Lower lobe of right lung (tissue), 2 donors: ENCODE data around the gene TTLL8. TPM values are rescaled to one million over a fixed set of nuclear protein-coding genes. Genes with fewer than 3 reads are reported as not detected.
A peak's percentile ranks its signal among the peaks of the same experiment; 100 is the strongest.

Source experiments
- ATAC-seq, 2 donors: fragments of 200-7000 bp; cut with Tn5 transposase; one replicate each; pipeline ENCODE4 v1.9.1; 2020 to 2022; ENCODE audit warnings: mild to moderate bottlenecking in 2 of 2, moderate library complexity in 2 of 2
- DNase-seq: peaks from one replicate; pipeline ENCODE4 v3.0.0-alpha.2; 2020
- H3K27ac ChIP-seq: fragments of 200-600 bp; one replicate; pipeline ENCODE4 v1.8.0; 2022
- H3K27me3 ChIP-seq: fragments of 200-600 bp; one replicate; pipeline ENCODE4 v1.8.0; 2022; ENCODE audit warnings: low read depth
- H3K36me3 ChIP-seq: fragments of 200-600 bp; one replicate; pipeline ENCODE4 v1.8.0; 2022; ENCODE audit warnings: mild to moderate bottlenecking
- H3K4me1 ChIP-seq: fragments of 200-600 bp; one replicate; pipeline ENCODE4 v1.8.0; 2022
- H3K4me3 ChIP-seq: fragments of 200-600 bp; one replicate; pipeline ENCODE4 v1.8.0; 2022; ENCODE audit warnings: mild to moderate bottlenecking
- H3K9me3 ChIP-seq: fragments of 200-600 bp; one replicate; pipeline ENCODE4 v1.8.0; 2022
- intact Hi-C: fragments of 100-400 bp; cut with DNase I; formaldehyde crosslinking; loops from one replicate; pipeline ENCODE4 v1.11.0; 2022
- total RNA-seq: library from RNA; stranded (reverse); fragmentation: NEBNext Ultra II Directional; extraction: Animal tissue kit (Norgen Biotek cat#: 25700); gene quantifications from one replicate; pipeline ENCODE4 v1.2.1, GENCODE V29; 2021
- TF ChIP-seq, protein P1 (sequence below): fragments of 200-600 bp; IDR thresholded peaks from one replicate; pipeline ENCODE4 v1.8.0; 2022; ENCODE audit warnings: antibody characterized with exemption, mild to moderate bottlenecking
- donor health status: DM: no; HTN: yes; CAD: no; lungs with severe emphysema.

Gene TTLL8
- total RNA-seq, 1 donor from 2014 or later = not detected

DNA sequence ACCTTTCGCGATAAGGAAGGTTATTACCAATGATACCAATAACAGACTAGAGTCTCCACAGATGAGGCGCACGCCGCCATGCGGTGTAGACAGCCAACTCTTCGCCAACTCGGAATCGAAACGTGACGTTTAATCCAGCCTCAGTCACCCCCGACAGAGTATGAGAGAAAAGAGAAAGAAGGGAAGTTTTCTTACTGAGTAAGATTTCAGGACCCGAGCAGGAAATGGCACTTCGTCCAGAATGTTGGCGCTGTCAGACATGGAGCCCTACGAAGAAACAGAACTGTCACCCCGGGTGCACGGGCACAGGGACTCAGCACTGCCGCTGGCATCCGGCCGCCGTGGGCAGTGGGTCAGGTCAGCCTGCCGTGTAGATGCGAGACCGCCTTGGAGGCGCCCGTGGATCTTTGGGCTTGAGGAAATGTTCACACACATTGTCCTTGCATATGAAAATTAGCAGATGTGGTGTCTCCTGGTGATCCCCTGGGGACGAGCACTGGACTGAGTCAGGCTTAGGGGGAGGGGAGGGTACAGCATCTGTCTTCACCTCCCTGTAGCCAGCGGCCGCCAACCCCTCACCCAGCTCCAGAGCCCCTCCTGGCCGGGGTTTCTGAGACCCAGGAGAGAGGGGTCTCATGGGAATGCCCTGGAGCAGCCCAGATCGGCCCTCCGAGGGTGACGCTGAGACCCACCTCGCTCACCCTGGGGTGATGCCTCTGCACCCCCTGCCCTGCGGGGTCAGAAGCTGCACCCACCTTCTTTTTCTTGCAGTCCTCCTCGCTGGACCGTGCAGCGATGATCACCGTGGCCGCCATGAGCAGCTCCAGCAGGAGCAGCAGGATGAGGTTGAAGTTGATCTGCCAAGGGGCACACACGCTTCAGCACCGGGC, 18.8 kb upstream of the TTLL8 start:
- intact Hi-C loops = no loop called here
- no peak for DNase-seq
- Histone ChIP-seq H3K27me3 (peaks cover 5% of the 10 kb centered on the region), H3K4me3 (no peak overlapping the region), H3K27ac (no peak overlapping the region), H3K4me1 (no peaks in the 10 kb centered on the region), H3K9me3 (no peaks in the 10 kb centered on the region), H3K36me3 (no peaks in the 10 kb centered on the region)
- no peak for ATAC-seq
- TF ChIP-seq, protein P1, sequence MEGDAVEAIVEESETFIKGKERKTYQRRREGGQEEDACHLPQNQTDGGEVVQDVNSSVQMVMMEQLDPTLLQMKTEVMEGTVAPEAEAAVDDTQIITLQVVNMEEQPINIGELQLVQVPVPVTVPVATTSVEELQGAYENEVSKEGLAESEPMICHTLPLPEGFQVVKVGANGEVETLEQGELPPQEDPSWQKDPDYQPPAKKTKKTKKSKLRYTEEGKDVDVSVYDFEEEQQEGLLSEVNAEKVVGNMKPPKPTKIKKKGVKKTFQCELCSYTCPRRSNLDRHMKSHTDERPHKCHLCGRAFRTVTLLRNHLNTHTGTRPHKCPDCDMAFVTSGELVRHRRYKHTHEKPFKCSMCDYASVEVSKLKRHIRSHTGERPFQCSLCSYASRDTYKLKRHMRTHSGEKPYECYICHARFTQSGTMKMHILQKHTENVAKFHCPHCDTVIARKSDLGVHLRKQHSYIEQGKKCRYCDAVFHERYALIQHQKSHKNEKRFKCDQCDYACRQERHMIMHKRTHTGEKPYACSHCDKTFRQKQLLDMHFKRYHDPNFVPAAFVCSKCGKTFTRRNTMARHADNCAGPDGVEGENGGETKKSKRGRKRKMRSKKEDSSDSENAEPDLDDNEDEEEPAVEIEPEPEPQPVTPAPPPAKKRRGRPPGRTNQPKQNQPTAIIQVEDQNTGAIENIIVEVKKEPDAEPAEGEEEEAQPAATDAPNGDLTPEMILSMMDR = no peak

DNA sequence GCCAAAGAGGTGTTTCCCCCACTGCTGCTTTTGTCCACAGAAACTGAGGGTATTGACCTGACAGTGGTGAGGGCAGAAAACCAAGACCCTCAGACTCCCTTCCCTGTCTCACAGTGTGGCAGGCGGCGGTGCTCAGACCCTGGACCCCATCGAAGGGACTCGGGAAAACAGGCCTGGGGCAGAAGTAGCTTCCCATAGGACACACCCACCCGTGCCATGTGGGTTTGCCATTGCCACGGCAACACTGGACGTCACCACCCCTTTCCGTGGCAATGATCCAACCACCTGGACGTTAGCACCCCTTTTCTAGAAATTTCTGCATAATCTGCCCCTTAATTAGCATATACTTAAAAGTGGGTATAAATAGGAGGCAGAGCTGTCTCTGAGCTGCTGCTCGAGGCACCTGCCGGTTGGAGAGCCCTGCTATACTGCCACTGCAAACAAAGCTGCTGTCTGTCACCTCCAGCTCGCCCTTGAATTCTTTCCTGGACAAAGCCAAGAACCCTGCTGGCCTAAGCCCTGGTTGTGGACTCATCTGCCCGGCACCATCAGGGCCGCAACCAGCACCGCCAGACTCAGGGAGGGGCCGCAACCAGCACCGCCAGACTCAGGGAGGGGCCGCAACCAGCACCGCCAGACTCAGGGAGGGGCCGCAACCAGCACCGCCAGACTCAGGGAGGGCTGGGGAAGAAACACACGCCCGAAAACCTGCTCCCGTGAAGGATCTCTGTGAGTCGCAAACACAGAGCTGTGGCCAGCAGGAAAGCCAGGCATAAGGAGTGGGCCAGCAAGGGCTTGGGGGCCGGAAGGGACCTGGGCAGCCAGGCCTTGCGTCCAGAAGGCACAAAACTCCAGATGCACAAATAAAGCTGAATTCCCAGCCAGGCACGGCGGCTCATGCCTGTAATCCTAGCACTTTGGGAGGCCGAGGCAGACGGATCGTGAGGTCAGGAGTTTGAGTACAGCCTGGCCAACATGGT, 16.7 kb upstream of the TTLL8 start:
- no peak overlapping the region for H3K4me3 ChIP-seq
- no peaks in the 10 kb centered on the region for H3K27me3 ChIP-seq
- no peaks in the 10 kb centered on the region for H3K9me3 ChIP-seq
- intact Hi-C loops = no loop called here
- no peaks in the 10 kb centered on the region for H3K4me1 ChIP-seq
- no peaks in the 10 kb centered on the region for H3K36me3 ChIP-seq
- no peak for DNase-seq
- no peak for ATAC-seq
- TF ChIP-seq, protein P1 = no peak
- no peak overlapping the region for H3K27ac ChIP-seq

DNA sequence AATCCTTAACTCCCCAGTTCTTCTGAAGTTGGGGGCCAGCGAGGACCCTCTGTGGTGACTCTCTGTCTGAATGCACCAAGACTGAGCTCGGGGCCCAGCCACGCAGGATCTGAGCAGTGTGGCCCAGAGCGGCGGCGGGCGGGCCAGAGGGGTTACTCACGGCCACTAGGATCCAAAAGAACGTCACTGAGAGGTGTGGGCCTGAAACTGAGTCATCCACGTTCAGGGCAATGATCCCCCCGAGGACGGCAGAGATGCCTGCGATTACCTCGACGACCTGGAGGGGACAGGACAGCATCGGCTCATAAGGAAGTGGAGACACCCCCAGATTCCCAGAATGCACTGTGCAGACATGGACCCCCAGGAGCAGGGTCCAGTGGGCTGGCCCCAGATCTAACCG, 16.0 kb upstream of the TTLL8 start:
- H3K27me3 ChIP-seq = no peaks in the 10 kb centered on the region
- intact Hi-C loops = no loop called here
- no peaks in the 10 kb centered on the region for H3K9me3 ChIP-seq
- H3K4me1 ChIP-seq = no peaks in the 10 kb centered on the region
- DNase-seq (no peak), ATAC-seq (no peak)
- TF ChIP-seq, protein P1 = no peak
- H3K36me3 ChIP-seq = no peaks in the 10 kb centered on the region
- no peak overlapping the region for H3K4me3 ChIP-seq
- no peak overlapping the region for H3K27ac ChIP-seq

DNA sequence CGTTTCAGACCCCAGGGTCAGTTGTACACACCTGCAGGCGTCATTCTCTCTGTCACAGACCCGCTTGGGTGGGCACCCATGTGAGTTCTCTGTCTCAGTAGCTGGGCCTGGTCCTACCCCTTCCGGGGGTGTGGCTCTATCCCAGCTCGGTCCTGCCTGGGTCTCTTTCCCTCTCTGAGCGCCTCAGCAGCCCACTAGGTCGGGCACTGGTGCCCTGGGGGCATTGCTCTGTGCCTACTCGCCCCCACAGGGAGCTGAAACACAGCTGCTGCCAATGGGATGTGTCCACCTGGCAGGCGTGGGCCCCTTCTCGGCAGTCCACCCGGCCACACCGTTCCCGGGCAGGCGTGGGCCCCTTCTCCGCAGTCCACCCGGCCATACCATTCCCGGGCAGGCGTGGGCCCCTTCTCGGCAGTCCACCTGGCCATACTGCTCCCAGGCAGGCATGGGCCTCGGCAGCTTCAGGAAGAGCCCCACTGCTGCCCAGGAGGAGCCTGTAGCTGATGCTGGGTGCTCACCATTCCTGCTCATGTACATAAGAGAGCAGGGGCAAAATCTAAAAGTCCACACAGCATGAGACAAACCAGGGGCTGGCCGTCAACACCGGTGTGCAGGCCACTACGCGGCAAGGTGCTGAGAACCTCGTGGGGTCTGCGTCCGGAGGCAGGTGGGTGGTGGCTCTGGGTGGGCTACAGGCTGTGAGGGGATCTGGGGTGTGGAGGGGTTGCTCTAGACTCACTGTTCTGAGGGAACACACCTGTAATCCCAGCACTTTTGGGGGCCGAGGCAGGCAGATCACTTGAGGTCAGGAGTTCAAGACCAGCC, 14.8 kb upstream of the TTLL8 start:
- intact Hi-C loops = no loop called here
- DNase-seq (no peak), ATAC-seq (peak in 1 of 2 donors; percentile 15)
- no peak overlapping the region for H3K27ac ChIP-seq
- no peaks in the 10 kb centered on the region for H3K9me3 ChIP-seq
- H3K27me3 ChIP-seq = no peaks in the 10 kb centered on the region
- no peaks in the 10 kb centered on the region for H3K4me1 ChIP-seq
- no peaks in the 10 kb centered on the region for H3K36me3 ChIP-seq
- H3K4me3 ChIP-seq = no peak overlapping the region
- TF ChIP-seq, protein P1 = no peak

DNA sequence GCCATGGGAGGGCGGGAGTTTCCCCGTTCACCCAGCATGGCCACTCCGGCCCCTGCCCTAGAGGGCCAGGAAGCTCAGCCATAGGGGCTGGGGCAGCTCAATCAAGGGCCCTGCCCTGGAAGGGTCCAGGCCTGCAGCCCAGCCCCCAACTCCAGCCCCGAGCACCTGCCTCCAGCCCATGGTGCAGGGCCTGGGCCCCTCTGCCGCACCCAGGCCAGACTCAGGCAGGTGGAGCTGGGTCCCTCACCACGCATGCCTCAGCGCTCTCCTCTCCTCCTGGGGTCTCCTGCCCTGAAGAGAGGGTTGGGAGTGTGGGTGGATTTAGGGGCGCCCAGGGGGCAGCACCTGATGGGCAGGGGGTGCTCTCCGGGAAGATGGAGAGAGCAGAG, 14.1 kb upstream of the TTLL8 start:
- Histone ChIP-seq H3K4me3 (no peak overlapping the region), H3K27me3 (no peaks in the 10 kb centered on the region), H3K4me1 (no peaks in the 10 kb centered on the region), H3K9me3 (no peaks in the 10 kb centered on the region), H3K27ac (no peak overlapping the region), H3K36me3 (no peaks in the 10 kb centered on the region)
- intact Hi-C loops = no loop called here
- TF ChIP-seq, protein P1 = no peak
- ATAC-seq (peak in 1 of 2 donors; percentile 22), DNase-seq (no peak)
